Mesodermal cell (in vitro differentiated cells): ENCODE measurements around the gene ANKS6.

Source experiments
- H3K27ac ChIP-seq: 2 replicates; pipeline ENCODE4 v1.7.0; 2013; ENCODE audit warnings: mild to moderate bottlenecking, low read depth, low read length, moderate library complexity; ENCODE audit not compliant: severe bottlenecking
- H3K36me3 ChIP-seq: 2 replicates; pipeline ENCODE4 v1.7.1; 2013; ENCODE audit warnings: mild to moderate bottlenecking, low read length, moderate library complexity; ENCODE audit not compliant: control insufficient read depth, insufficient read depth
- H3K4me1 ChIP-seq: one replicate; pipeline ENCODE4 v1.7.1; 2013; ENCODE audit warnings: mild to moderate bottlenecking, low read length; ENCODE audit not compliant: insufficient read depth, control insufficient read depth, poor library complexity, severe bottlenecking
- H3K4me3 ChIP-seq: 2 replicates; pipeline ENCODE4 v1.7.0; 2013; ENCODE audit warnings: low read length, control low read depth, mild to moderate bottlenecking; ENCODE audit not compliant: insufficient read depth, poor library complexity, severe bottlenecking; ENCODE audit errors: extremely low read depth
- H3K9me3 ChIP-seq: 2 replicates; pipeline ENCODE4 v1.7.1; 2013; ENCODE audit warnings: mild to moderate bottlenecking, low read length, moderate library complexity; ENCODE audit not compliant: control insufficient read depth
- WGBS, 2 experiments: methylation state at CpG; one replicate each; pipeline ENCODE4 v1.1.5; 2013; ENCODE audit warnings: missing lambda C conversion rate in 2 of 2; ENCODE audit not compliant: insufficient coverage in 2 of 2; 5-methylcytosine and 5-hydroxymethylcytosine counted together

The ANKS6 gene

GRCh38 chr9:98750364-98751060 lies 45.8 kb downstream of the ANKS6 start:
- Histone ChIP-seq H3K36me3 (peaks cover 49% of the 10 kb centered on the region), H3K4me3 (no peak overlapping the region)
- WGBS, 2 experiments: 97 to 100% methylated on average over 2 to 4 of the region's 5 CpGs

DNA sequence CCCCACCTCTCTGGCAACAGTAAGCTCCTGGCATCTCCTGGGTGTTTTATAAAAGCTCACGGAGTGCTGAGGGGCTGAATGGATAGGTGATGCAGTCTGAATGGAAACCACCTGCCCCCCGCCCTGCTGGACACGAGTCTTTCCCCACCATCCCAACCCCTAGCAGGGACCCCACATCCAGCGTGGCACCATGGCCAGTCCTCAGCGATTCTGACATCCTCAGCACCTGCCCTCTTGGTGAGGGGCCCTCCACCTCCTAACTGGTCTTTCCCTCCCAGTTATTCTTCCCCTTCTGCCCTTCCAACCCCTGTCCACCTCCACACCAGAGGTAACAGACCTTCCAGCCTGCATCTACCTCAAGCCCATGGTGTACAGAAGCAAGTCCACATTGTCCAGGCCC lies 48.9 kb downstream of the ANKS6 start:
- H3K4me3 ChIP-seq: no peak overlapping the region
- H3K4me1 ChIP-seq: no peaks in the 10 kb centered on the region
- peaks cover 38% of the 10 kb centered on the region for H3K36me3 ChIP-seq
- no peak overlapping the region for H3K27ac ChIP-seq
- 96 to 97% methylated on average over 3 to 4 of the region's 5 CpGs for WGBS, 2 experiments
- H3K9me3 ChIP-seq: no peaks in the 10 kb centered on the region

More at GRCh38 chr9:98750364-98751060, 45.8 kb downstream of the ANKS6 start:
- no peaks in the 10 kb centered on the region for H3K9me3 ChIP-seq
- H3K27ac ChIP-seq: no peak overlapping the region
- no peaks in the 10 kb centered on the region for H3K4me1 ChIP-seq

- H3K36me3 ChIP-seq: peaks cover 37% of the 10 kb centered on the region
- 93 to 97% methylated on average over 5 to 6 of the region's 7 CpGs for WGBS, 2 experiments
- no peak overlapping the region for H3K27ac ChIP-seq
- H3K4me3 ChIP-seq: no peak overlapping the region
- H3K9me3 ChIP-seq: no peaks in the 10 kb centered on the region
- no peaks in the 10 kb centered on the region for H3K4me1 ChIP-seq
Observed at GRCh38 chr9:98745470-98745869, 50.9 kb downstream of the ANKS6 start.

DNA sequence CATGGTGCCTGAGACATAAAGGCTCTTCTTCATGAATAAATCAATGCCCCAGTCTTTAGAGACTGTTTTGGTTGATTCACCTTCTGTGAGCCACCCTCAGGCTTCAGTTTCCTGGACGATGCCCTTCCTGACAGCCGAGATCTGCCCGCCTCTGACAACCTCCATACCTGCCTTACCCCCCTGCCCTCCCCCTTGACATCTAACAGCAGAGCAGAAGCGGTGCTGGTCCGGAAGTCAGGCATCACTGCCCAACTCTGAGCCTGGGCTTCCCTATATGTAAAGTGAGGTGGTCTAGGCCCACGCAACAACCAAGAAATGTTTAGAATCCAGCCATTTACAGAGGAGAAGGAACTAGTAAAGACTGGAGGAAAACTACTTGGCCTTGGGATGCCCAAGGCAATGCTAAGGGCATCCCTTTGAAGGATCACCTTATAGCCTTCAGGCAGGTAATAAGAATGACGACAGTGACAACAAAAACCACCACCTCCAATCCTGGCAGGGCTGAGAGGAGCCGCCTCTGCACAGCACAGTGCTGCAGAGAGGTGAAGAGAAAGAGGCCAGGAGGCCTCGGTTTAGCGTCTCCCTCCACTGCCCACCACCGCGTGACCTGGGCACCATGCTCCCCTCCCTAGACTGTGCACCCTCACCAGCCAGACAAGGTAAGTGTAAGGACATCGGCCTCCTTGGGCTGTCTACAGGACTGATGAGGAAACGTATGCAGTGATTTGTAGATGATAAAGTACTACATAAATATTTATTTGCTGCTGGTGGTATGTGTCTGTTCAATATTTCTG lies 52.3 kb downstream of the ANKS6 start:
- 96 to 100% methylated on average over 3 to 7 of the region's 14 CpGs for WGBS, 2 experiments
- no peak overlapping the region for H3K4me3 ChIP-seq
- peaks cover 26% of the 10 kb centered on the region for H3K36me3 ChIP-seq
- no peaks in the 10 kb centered on the region for H3K9me3 ChIP-seq
- no peak overlapping the region for H3K27ac ChIP-seq
- no peaks in the 10 kb centered on the region for H3K4me1 ChIP-seq

DNA sequence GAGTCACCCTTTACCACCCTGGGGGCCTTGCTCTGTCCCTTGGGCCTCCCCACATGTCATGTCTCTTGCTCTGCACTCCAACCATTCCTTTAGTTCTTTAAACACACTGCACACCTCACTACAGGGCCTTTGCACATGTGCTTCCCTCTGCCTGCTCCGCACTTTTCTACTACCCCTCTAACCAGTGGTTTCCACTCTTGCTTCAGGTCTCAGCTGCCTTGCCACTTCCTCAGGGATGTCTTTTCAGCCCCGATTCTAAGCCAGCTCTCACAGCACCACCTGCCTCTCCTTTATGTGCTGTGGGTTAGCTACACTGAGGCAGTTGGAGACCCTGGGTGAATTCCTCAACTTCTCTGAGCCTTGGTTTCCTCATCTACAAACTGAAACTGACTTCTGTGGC lies 53.0 kb downstream of the ANKS6 start:
- Histone ChIP-seq H3K4me3 (no peak overlapping the region), H3K27ac (no peak overlapping the region), H3K4me1 (no peaks in the 10 kb centered on the region), H3K36me3 (peaks cover 30% of the 10 kb centered on the region), H3K9me3 (no peaks in the 10 kb centered on the region)
- WGBS, 2 experiments: 90% methylated on average over 2 of the region's 2 CpGs; no CpG with 5 or more reads in 1 of the 2 experiments

DNA sequence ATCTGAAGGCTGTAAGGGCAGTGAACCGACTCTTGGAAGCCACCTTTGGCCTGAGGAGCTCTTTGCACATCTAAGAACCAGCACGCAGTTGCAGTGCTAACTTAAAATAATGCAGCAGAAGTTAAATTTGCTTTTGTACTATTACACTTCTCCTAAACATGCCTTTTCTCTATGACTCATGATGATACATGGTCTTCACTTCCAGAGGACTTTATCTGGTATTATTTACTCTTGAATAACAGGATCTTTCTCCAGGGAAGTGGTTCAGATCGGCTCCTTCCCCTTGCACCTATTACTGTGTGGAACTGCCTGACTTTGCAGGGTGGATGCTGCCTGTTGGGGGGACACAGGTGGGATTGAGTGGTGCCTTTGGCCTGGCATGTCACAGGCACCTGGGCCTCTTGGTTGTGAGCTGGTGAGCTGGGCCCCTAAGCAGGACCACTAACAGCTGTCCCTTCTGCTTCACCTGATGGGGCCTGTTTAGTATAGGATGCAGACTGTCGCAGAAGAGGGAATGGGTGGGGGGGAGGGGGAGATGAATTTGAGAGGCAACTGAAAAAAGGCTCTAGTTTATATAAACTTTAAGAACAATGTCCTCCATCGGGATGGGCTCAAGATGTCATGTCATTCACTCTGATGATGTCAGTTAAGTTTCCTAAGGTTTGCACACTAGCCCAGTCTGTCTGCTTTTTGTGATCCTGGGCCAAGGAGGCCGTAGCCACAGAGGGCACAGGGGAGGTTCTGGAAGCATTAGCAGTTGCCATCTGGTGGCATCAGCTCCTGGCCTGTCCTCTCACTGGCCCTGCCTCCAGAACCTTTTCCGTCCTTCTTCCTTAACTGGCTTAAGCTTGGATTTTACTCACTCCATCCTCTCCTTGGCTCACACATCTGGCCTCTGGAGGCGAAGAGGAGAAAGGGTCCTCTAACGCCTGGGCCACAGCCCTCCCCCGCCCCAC lies 53.8 kb downstream of the ANKS6 start:
- Histone ChIP-seq H3K4me1 (no peaks in the 10 kb centered on the region), H3K27ac (no peak overlapping the region), H3K4me3 (no peak overlapping the region), H3K9me3 (no peaks in the 10 kb centered on the region), H3K36me3 (peaks cover 30% of the 10 kb centered on the region)
- 81 to 97% methylated on average over 5 of the region's 10 CpGs for WGBS, 2 experiments

GRCh38 chr9:98740226-98740881 lies 56.0 kb downstream of the ANKS6 start:
- no peak overlapping the region for H3K4me3 ChIP-seq
- H3K36me3 ChIP-seq: peaks cover 32% of the 10 kb centered on the region
- H3K4me1 ChIP-seq: no peaks in the 10 kb centered on the region
- no peaks in the 10 kb centered on the region for H3K9me3 ChIP-seq
- 100% methylated on average over 1 to 5 of the region's 8 CpGs for WGBS, 2 experiments
- H3K27ac ChIP-seq: no peak overlapping the region

DNA sequence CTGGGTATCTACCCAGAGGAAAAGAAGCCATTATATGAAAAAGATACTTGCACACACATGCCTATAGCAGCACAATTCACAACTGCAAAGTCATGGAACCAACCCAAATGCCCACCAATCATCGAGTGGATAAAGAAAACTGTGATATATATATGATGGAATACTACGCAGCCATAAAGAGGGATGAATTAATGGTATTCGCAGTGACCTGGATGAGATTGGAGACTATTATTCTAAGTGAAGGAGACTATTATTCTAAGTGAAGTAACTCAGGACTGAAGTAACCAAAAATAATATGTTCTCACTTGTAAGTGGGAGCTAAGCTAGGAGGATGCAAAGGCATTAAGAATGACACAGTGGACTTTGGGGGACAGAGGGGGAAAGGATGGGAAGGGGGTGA lies 57.6 kb downstream of the ANKS6 start:
- WGBS, 2 experiments: 93 to 100% methylated on average over 2 of the region's 3 CpGs
- H3K4me1 ChIP-seq: no peaks in the 10 kb centered on the region
- H3K4me3 ChIP-seq: no peak overlapping the region
- H3K27ac ChIP-seq: no peak overlapping the region
- H3K36me3 ChIP-seq: peaks cover 34% of the 10 kb centered on the region
- H3K9me3 ChIP-seq: no peaks in the 10 kb centered on the region

DNA sequence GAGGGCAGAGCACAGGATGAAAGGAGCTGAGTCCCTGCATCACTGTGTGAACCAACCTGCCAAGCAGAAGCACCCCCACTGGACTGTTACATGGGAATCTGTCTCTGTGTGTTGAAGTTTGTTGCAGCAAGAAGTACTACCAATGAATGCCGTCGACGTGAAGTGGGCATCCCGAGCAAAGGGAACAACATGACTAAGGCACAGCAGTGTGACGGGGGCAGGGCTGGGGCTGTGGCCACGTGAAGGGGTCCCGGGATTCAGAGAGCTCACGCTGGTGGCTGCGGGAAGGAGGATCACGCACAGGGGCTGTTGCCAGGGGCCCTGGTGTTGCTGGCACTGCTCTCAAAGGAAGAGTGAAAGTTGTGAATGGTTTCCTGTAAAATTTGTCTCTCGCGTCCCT lies 60.1 kb downstream of the ANKS6 start:
- Histone ChIP-seq H3K27ac (no peak overlapping the region), H3K36me3 (peaks cover 29% of the 10 kb centered on the region), H3K9me3 (no peaks in the 10 kb centered on the region), H3K4me1 (no peaks in the 10 kb centered on the region), H3K4me3 (no peak overlapping the region)
- 91 to 96% methylated on average over 7 to 10 of the region's 12 CpGs for WGBS, 2 experiments

GRCh38 chr9:98732801-98733200 lies 63.6 kb downstream of the ANKS6 start:
- Histone ChIP-seq H3K4me3 (no peak overlapping the region), H3K36me3 (peaks cover 21% of the 10 kb centered on the region)
- 93 to 94% methylated on average over 5 to 9 of the region's 9 CpGs for WGBS, 2 experiments

More at GRCh38 chr9:98732801-98733200, 63.6 kb downstream of the ANKS6 start:
- Histone ChIP-seq H3K4me1 (no peaks in the 10 kb centered on the region), H3K27ac (no peak overlapping the region), H3K9me3 (no peaks in the 10 kb centered on the region)
